ENCODE measurements around the gene MPHOSPH9.

- no peak for TF ChIP-seq POLR2A (IDR thresholded peaks at IDR 0.05)
- TF ChIP-seq CTCF (IDR thresholded peaks at IDR 0.05), result no peak
- TF ChIP-seq EP300 (IDR thresholded peaks at IDR 0.05), result no peak
- TF ChIP-seq POLR2AphosphoS5 (IDR thresholded peaks at IDR 0.05), result no peak
Measured at GRCh38 chr12:123273166-123273565, 40.2 kb upstream of the MPHOSPH9 start.

Data from suprapubic skin (tissue), 4 donors.